ENCODE data around the gene GSTM4.

GRCh38 chr1:109657970-109658369 lies 2.1 kb downstream of the GSTM4 start:
- no peak for TF ChIP-seq EZH2 (IDR thresholded peaks at IDR 0.05; ENCODE audit: low read depth, unreplicated experiment)
- no peak for TF ChIP-seq CTCF (conservative IDR thresholded peaks at IDR 0.05; ENCODE audit: low read depth in 2 of 2)
- no peak for TF ChIP-seq POLR2AphosphoS5 (IDR thresholded peaks at IDR 0.05; ENCODE audit: low read depth)
- TF ChIP-seq NANOG (IDR thresholded peaks at IDR 0.05; ENCODE audit: borderline replicate concordance): no peak
- no peak for TF ChIP-seq CREB1 (CRISPR knock-in tag; IDR thresholded peaks at IDR 0.05; ENCODE audit: low read depth)
- TF ChIP-seq, protein P1, sequence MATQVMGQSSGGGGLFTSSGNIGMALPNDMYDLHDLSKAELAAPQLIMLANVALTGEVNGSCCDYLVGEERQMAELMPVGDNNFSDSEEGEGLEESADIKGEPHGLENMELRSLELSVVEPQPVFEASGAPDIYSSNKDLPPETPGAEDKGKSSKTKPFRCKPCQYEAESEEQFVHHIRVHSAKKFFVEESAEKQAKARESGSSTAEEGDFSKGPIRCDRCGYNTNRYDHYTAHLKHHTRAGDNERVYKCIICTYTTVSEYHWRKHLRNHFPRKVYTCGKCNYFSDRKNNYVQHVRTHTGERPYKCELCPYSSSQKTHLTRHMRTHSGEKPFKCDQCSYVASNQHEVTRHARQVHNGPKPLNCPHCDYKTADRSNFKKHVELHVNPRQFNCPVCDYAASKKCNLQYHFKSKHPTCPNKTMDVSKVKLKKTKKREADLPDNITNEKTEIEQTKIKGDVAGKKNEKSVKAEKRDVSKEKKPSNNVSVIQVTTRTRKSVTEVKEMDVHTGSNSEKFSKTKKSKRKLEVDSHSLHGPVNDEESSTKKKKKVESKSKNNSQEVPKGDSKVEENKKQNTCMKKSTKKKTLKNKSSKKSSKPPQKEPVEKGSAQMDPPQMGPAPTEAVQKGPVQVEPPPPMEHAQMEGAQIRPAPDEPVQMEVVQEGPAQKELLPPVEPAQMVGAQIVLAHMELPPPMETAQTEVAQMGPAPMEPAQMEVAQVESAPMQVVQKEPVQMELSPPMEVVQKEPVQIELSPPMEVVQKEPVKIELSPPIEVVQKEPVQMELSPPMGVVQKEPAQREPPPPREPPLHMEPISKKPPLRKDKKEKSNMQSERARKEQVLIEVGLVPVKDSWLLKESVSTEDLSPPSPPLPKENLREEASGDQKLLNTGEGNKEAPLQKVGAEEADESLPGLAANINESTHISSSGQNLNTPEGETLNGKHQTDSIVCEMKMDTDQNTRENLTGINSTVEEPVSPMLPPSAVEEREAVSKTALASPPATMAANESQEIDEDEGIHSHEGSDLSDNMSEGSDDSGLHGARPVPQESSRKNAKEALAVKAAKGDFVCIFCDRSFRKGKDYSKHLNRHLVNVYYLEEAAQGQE (IDR thresholded peaks at IDR 0.05; ENCODE audit: unreplicated experiment): no peak
- no peak for TF ChIP-seq EZH2phosphoT487 (IDR thresholded peaks at IDR 0.05; ENCODE audit: unreplicated experiment)
